ENCODE measurements around the gene NEK7.

DNA sequence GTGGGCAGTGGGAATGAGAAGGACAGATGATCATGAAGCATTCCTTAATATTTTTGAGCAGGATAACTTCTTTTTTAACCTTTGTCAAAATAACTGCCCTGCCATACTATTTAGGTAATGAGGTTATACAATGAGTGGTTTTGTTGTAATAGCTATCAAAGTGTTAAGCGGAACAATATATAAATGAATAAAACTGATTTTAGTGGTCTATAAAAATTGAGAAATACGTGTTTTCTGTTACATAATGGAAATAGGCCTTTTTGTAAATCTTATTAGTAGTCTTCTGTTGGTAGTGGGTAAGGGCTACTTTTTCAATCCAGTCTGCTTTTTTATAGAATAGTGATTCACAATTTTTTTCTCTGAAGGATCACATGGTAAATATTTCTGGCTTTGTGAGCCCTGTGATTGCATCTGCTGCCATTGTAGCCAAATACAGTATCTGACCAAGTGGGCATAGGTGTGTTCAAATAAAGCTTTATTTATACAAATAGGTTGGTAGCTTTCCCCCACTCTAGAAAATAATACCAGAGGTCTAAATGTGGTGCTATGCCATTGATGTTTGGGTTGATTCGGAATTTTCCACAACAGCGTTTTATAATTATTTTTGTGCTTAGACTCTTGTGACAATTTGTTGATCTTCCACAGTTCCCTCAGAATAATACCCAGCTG is 4.3 kb downstream of the NEK7 start:
- TF ChIP-seq, protein P1, sequence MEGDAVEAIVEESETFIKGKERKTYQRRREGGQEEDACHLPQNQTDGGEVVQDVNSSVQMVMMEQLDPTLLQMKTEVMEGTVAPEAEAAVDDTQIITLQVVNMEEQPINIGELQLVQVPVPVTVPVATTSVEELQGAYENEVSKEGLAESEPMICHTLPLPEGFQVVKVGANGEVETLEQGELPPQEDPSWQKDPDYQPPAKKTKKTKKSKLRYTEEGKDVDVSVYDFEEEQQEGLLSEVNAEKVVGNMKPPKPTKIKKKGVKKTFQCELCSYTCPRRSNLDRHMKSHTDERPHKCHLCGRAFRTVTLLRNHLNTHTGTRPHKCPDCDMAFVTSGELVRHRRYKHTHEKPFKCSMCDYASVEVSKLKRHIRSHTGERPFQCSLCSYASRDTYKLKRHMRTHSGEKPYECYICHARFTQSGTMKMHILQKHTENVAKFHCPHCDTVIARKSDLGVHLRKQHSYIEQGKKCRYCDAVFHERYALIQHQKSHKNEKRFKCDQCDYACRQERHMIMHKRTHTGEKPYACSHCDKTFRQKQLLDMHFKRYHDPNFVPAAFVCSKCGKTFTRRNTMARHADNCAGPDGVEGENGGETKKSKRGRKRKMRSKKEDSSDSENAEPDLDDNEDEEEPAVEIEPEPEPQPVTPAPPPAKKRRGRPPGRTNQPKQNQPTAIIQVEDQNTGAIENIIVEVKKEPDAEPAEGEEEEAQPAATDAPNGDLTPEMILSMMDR (IDR thresholded peaks at IDR 0.05) = no peak
- TF ChIP-seq POLR2A (IDR thresholded peaks at IDR 0.05) = no peak
- TF ChIP-seq EP300 (IDR thresholded peaks at IDR 0.05) = no peak
- no peak for TF ChIP-seq POLR2AphosphoS5 (IDR thresholded peaks at IDR 0.05)

All from sigmoid colon (tissue), 4 donors.